ENCODE measurements around the gene MRPS7.

MRPS7 gene

DNA sequence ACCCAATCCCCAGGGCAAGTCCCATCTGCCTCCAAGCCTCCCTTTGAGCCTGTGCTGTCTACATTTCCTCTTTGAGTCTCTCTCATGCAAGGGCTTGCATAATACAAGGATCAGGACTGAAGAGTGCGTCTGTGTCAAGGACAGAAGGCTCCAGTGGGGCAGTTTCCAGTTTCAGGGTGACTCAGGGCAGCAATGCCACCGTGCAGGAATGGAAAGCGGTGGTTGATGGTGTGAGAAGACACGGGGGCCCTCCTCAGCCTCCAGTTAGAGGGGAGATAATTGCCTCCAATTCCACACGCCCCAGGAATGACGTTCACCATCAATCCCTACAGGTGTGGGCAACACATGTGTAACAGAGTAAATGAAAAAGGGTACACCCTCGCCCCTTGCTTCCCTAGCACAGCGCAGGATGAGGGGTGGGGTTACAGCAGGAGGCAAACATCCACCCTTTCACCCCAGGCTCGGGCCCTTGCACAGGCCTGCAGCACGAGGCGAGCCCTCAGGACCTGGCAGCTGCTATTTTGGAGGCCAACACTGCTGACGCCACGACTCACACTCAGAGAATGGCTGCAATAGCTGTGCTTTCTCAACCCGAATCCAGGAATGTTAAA, 52.4 kb downstream of the MRPS7 start:
- DNase-seq = no peak

DNA sequence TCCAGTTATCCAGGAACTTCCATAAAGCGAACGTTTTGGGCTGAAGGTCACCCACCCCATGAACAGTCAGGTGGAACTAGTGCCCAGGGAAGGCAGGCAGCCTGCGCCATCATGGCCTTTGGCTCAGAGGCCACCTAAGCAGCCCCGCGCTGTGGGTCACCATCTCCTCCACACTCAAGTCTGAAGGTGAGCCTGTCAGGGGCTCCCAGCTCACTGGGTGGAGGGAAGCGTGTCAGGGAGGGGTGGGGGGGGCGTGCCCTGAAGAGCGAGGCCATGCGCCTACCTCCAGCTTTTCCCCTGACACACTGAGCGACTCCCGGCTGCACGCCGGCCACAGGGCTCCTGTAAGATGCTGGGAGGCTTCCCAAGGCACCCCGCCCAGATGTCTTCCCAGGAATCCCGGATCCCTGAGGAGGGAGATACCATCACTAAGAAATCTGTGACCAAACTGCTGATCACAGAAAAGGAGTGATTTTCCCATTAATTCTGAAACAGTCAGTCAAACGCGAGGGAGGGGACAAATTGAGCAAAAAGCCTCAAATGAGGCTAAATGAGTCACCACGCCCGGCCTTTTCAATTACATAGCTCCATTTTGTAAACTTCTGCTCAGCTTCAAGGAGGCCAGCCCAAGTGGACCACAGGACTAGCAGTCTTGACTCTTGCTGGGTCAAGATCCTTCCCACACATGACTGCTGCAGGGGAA, 54.0 kb downstream of the MRPS7 start:
- no peak for DNase-seq

All from stimulated activated CD4-positive, alpha-beta T cell treated with anti-CD3 and anti-CD28 coated beads, Interleukin-12 subunit alpha, Interleukin-12 subunit beta, amount 100 ng/mL, for 4 hours (primary cell).